Tibial nerve (tissue), 4 donors: ENCODE measurements around the gene ECHDC3. TPM values are rescaled to one million over a fixed set of nuclear protein-coding genes. Genes with fewer than 3 reads are reported as not detected.

Experiments
- DNase-seq, 2 donors: peaks; one replicate each; pipeline ENCODE4 v3.0.0-alpha.2; 2019; ENCODE audit warnings: low spot score in 2 of 2
- H3K27ac ChIP-seq, 4 donors: fragments of 200-600 bp; sonication (generic) in 3 of 4; one replicate each; pipeline ENCODE4 v1.5.1; 2017 to 2019; ENCODE audit warnings: mild to moderate bottlenecking in 1 of 4
- H3K27me3 ChIP-seq, 2 donors: fragments of 200-600 bp; sonication (generic) in 1 of 2; one replicate each; pipeline versions ENCODE4 v1.5.1 to v1.6.0; 2017 to 2019
- H3K36me3 ChIP-seq, 3 donors: fragments of 200-600 bp; sonication (generic); one replicate each; pipeline ENCODE4 v1.5.1; 2018 to 2019
- H3K4me1 ChIP-seq, 4 donors: fragments of 200-600 bp; sonication (generic) in 3 of 4; one replicate each; pipeline ENCODE4 v1.5.1; 2017 to 2019
- H3K4me3 ChIP-seq, 4 donors: fragments of 200-600 bp; sonication (generic) in 3 of 4; one replicate each; pipeline ENCODE4 v1.5.1; 2017 to 2019; ENCODE audit warnings: mild to moderate bottlenecking in 1 of 4, moderate library complexity in 1 of 4
- H3K9me3 ChIP-seq, 4 donors: fragments of 200-600 bp; sonication (generic) in 3 of 4; one replicate each; pipeline ENCODE4 v1.5.1; 2017 to 2019
- EP300 ChIP-seq, 2 donors: sonication (generic); formaldehyde crosslinking; IDR thresholded peaks; one replicate each; pipeline ENCODE4 v1.6.1; 2017; ENCODE audit warnings: antibody characterized with exemption in 2 of 2, mild to moderate bottlenecking in 1 of 2
- POLR2A ChIP-seq, 2 donors: fragments of 450-650 bp; IDR thresholded peaks; one replicate each; pipeline ENCODE4 v1.6.1; 2017; ENCODE audit warnings: antibody characterized with exemption in 2 of 2, mild to moderate bottlenecking in 2 of 2, moderate library complexity in 2 of 2
- WGBS, 2 donors: methylation state at CpG; one replicate each; pipeline ENCODE4 v1.1.5; 2018; 5-methylcytosine and 5-hydroxymethylcytosine counted together
- total RNA-seq, 4 donors: library from RNA; depleted of rRNA; stranded (reverse); fragments of >200 nt; gene quantifications; one replicate each; pipeline ENCODE4 v1.1.0, GENCODE V29; 2016
- TF ChIP-seq, protein P1 (sequence below), 5 experiments: fragments of 200-600 bp in 3 of 5; fragments of 450-650 bp in 2 of 5; sonication (generic) in 3 of 5; IDR thresholded peaks; one replicate each; pipeline ENCODE4 v1.5.1; 2016 to 2019; ENCODE audit warnings: antibody characterized with exemption in 5 of 5, mild to moderate bottlenecking in 3 of 5, moderate library complexity in 2 of 5

Gene ECHDC3
- total RNA-seq, 4 donors from 2014 or later = 48.6 to 91.3 (median 66.9) TPM

DNA sequence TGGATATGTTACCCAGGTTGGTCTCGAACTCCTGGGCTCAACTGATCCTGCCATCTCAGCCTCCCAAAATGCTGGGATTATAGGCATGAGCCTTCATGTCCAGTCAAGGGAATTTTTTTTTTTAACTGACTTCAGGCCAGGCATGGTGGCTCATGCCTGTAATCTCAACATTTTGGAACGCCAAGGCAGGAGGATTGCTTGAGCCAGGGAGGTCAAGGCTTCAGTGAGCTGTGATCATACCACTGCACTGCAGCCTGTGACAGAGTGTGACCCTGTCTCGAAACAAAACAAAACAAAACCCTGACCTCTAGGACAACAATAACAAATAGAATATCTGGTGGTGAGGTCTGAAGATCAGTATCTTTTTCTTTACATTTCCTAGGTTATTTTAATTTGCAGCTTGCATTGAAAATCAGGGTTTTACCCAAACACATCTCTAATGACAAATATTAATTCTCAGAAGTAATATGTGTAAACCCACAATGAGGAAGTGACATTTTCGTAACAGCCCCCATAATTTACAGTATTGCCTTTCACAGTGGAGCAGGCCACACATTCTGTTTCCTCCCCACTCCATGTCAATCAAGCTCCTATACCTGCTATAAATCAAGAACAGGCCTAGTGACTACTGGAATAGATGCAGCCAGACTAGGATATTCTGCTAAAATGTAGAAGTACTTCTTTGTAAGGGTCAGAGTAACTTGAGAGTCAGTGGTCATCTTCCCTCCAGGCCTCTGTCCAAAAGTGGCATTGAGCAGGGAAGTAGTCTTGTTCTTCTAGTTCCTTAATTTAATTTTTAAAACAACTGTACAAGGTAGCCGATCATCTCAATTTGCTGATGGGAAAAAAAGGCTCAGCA is 43.3 kb upstream of the ECHDC3 start:
- no peaks in the 10 kb centered on the region for H3K27me3 ChIP-seq
- WGBS, 2 donors = 68 to 70% methylated on average over 5 of the region's 5 CpGs
- H3K4me1 ChIP-seq = no peaks in the 10 kb centered on the region
- no peaks in the 10 kb centered on the region for H3K36me3 ChIP-seq
- no peak overlapping the region for H3K27ac ChIP-seq
- no peak for DNase-seq
- H3K4me3 ChIP-seq = no peak overlapping the region
- TF ChIP-seq, protein P1, sequence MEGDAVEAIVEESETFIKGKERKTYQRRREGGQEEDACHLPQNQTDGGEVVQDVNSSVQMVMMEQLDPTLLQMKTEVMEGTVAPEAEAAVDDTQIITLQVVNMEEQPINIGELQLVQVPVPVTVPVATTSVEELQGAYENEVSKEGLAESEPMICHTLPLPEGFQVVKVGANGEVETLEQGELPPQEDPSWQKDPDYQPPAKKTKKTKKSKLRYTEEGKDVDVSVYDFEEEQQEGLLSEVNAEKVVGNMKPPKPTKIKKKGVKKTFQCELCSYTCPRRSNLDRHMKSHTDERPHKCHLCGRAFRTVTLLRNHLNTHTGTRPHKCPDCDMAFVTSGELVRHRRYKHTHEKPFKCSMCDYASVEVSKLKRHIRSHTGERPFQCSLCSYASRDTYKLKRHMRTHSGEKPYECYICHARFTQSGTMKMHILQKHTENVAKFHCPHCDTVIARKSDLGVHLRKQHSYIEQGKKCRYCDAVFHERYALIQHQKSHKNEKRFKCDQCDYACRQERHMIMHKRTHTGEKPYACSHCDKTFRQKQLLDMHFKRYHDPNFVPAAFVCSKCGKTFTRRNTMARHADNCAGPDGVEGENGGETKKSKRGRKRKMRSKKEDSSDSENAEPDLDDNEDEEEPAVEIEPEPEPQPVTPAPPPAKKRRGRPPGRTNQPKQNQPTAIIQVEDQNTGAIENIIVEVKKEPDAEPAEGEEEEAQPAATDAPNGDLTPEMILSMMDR (IDR thresholded peaks at IDR 0.05) = no peak
- no peak for TF ChIP-seq POLR2A (IDR thresholded peaks at IDR 0.05)
- TF ChIP-seq EP300 (IDR thresholded peaks at IDR 0.05) = no peak
- no peaks in the 10 kb centered on the region for H3K9me3 ChIP-seq

GRCh38 chr10:11699550-11700097 is 42.6 kb upstream of the ECHDC3 start:
- WGBS, 2 donors = 77 to 81% methylated on average over 12 to 14 of the region's 14 CpGs
- Histone ChIP-seq H3K27me3 (no peaks in the 10 kb centered on the region), H3K36me3 (no peaks in the 10 kb centered on the region), H3K9me3 (no peaks in the 10 kb centered on the region), H3K27ac (no peak overlapping the region), H3K4me3 (no peak overlapping the region), H3K4me1 (no peaks in the 10 kb centered on the region)
- DNase-seq = no peak
- TF ChIP-seq EP300 (IDR thresholded peaks at IDR 0.05) (no peak), POLR2A (IDR thresholded peaks at IDR 0.05) (no peak)
- TF ChIP-seq, protein P1 (IDR thresholded peaks at IDR 0.05) = no peak

DNA sequence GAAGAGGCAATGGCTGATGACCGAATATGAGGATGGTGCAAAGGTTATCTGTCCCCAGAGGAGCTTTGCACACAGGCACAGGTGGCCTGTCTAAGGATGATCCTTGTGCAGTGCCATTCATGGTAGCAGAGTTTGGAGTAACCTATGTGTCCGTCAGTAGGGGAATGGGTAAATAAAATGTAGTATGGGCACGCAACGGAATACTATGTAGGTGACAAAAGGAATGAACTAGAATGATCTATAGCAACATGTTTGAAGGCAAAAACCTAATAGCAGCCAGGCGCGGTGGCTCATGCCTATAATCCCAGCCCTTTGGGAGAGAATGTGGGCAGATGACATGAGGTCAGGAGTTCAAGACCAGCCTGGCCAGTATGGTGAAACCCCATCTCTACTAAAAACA is 41.6 kb upstream of the ECHDC3 start:
- Histone ChIP-seq H3K9me3 (no peaks in the 10 kb centered on the region), H3K4me1 (no peaks in the 10 kb centered on the region)
- TF ChIP-seq EP300 (IDR thresholded peaks at IDR 0.05) (no peak), POLR2A (IDR thresholded peaks at IDR 0.05) (no peak)
- TF ChIP-seq, protein P1 (IDR thresholded peaks at IDR 0.05) = no peak

DNA sequence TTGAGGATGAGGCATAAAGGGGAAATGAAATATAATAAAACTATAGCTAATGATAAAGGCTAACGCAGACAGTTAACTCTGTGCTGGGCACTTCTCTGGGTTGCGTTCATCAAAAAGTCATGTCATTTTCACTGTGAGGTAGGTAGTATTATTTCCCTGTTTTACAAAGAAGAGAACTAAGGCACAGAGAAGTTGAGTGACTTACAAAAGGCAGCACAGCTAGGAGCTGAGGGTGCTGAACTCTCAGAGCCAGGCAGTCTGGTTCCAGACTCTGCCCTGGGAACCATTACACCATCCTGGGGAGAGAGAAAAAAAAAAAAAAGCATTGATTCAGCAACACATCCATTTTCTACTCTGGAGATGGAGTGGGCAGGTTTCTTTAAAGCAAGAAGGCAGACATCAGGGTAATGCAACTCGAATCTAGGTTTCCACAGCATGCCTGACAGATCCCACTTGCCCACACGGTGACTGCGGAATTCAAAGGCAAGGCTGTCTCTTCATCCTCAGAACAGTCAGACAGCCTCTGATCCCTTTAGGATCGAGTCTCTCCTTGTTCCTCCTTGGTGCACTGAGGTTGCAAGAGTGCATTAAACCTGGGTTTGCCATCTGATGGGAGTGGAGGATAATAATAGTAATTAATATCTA is 40.6 kb upstream of the ECHDC3 start:
- Histone ChIP-seq H3K27me3 (no peaks in the 10 kb centered on the region), H3K9me3 (no peaks in the 10 kb centered on the region), H3K4me1 (no peaks in the 10 kb centered on the region), H3K27ac (no peak overlapping the region), H3K4me3 (no peak overlapping the region), H3K36me3 (no peaks in the 10 kb centered on the region)
- DNase-seq = no peak
- TF ChIP-seq POLR2A (IDR thresholded peaks at IDR 0.05) (no peak), EP300 (IDR thresholded peaks at IDR 0.05) (no peak)
- TF ChIP-seq, protein P1 (IDR thresholded peaks at IDR 0.05) = no peak
- 84 to 88% methylated on average over 6 of the region's 6 CpGs for WGBS, 2 donors

More for the DNA sequence above, 41.6 kb upstream of the ECHDC3 start:
- DNase-seq = no peak
- 94 to 97% methylated on average over 6 of the region's 6 CpGs for WGBS, 2 donors
- Histone ChIP-seq H3K27me3 (no peaks in the 10 kb centered on the region), H3K4me3 (no peak overlapping the region), H3K36me3 (no peaks in the 10 kb centered on the region), H3K27ac (no peak overlapping the region)

- DNase-seq = no peak
- Histone ChIP-seq H3K36me3 (no peaks in the 10 kb centered on the region), H3K27me3 (no peaks in the 10 kb centered on the region), H3K27ac (no peak overlapping the region), H3K4me1 (no peaks in the 10 kb centered on the region), H3K4me3 (no peak overlapping the region), H3K9me3 (no peaks in the 10 kb centered on the region)
- WGBS, 2 donors = 88 to 93% methylated on average over 4 of the region's 4 CpGs
- TF ChIP-seq, protein P1 (IDR thresholded peaks at IDR 0.05) = no peak
- TF ChIP-seq EP300 (IDR thresholded peaks at IDR 0.05) = no peak
- no peak for TF ChIP-seq POLR2A (IDR thresholded peaks at IDR 0.05)
Measured at GRCh38 chr10:11702264-11702663, 39.9 kb upstream of the ECHDC3 start.
